Upper lobe of left lung (tissue), 6 donors: ENCODE results near the gene CNTNAP5. TPM values are rescaled to one million over a fixed set of nuclear protein-coding genes. Genes with fewer than 3 reads are reported as not detected.

Experiments
- ATAC-seq, 2 donors: fragments of 200-7000 bp; cut with Tn5 transposase; one replicate each; pipeline ENCODE4 v1.9.1; 2022; ENCODE audit warnings: mild to moderate bottlenecking in 2 of 2, moderate library complexity in 2 of 2; ENCODE audit not compliant: low FRiP score in 2 of 2
- DNase-seq, 2 donors: peaks; one replicate each; pipeline ENCODE4 v3.0.0-alpha.2; 2019 to 2020
- H3K27ac ChIP-seq, 4 donors: fragments of 200-600 bp; sonication (generic); one replicate each; pipeline ENCODE4 v1.5.1; 2016 to 2019
- H3K27me3 ChIP-seq, 4 donors: fragments of 200-600 bp; sonication (generic); one replicate each; pipeline ENCODE4 v1.5.1; 2017 to 2019
- H3K36me3 ChIP-seq, 4 donors: fragments of 200-600 bp; sonication (generic); one replicate each; pipeline ENCODE4 v1.5.1; 2016 to 2019
- H3K4me1 ChIP-seq, 4 donors: fragments of 200-600 bp; sonication (generic); one replicate each; pipeline ENCODE4 v1.5.1; 2018 to 2019
- H3K4me3 ChIP-seq, 4 donors: fragments of 200-600 bp; sonication (generic); one replicate each; pipeline ENCODE4 v1.5.1; 2017 to 2019; ENCODE audit warnings: mild to moderate bottlenecking in 2 of 4, moderate library complexity in 1 of 4
- H3K9me3 ChIP-seq, 4 donors: fragments of 200-600 bp; sonication (generic); one replicate each; pipeline ENCODE4 v1.5.1; 2018 to 2019
- CTCF ChIP-seq, 6 experiments: fragments of 450-650 bp in 4 of 6; fragments of 200-600 bp in 2 of 6; sonication (generic) in 2 of 6; IDR thresholded peaks; one replicate each; pipeline ENCODE4 v1.5.1; 2016 to 2019; ENCODE audit warnings: antibody characterized with exemption in 6 of 6
- EP300 ChIP-seq, 4 donors: sonication (generic); formaldehyde crosslinking; IDR thresholded peaks; one replicate each; pipeline ENCODE4 v1.5.1; 2017; ENCODE audit warnings: antibody characterized with exemption in 4 of 4, control low read depth in 2 of 4
- POLR2A ChIP-seq, 4 donors: fragments of 450-650 bp; IDR thresholded peaks; one replicate each; pipeline ENCODE4 v1.5.1; 2016 to 2017; ENCODE audit warnings: antibody characterized with exemption in 4 of 4, mild to moderate bottlenecking in 2 of 4
- POLR2AphosphoS5 ChIP-seq, 2 donors: sonication (generic); formaldehyde crosslinking; IDR thresholded peaks; one replicate each; pipeline ENCODE4 v1.5.1; 2017; ENCODE audit warnings: antibody characterized with exemption in 2 of 2
- WGBS, 2 donors: methylation state at CpG; one replicate each; pipeline ENCODE4 v1.1.5; 2017 to 2018; 5-methylcytosine and 5-hydroxymethylcytosine counted together
- total RNA-seq, 6 donors: library from RNA; depleted of rRNA in 4 of 6; stranded (reverse); fragments of >200 nt in 4 of 6; gene quantifications; one replicate each; pipeline versions ENCODE4 v1.1.0 to v1.2.1, GENCODE V29; 2016 to 2021
- donor health status: DM: no; HTN: no; CAD: no; lungs with moderate emphysema.
- donor health status: DM: no; HTN: yes; CAD: no; lungs with severe emphysema.

The CNTNAP5 gene
- total RNA-seq, 6 donors from 2014 or later, result not detected

- no peak for TF ChIP-seq POLR2AphosphoS5 (IDR thresholded peaks at IDR 0.05)
- no peak for TF ChIP-seq POLR2A (IDR thresholded peaks at IDR 0.05)
- no peak for TF ChIP-seq CTCF (IDR thresholded peaks at IDR 0.05)
- TF ChIP-seq EP300 (IDR thresholded peaks at IDR 0.05), result no peak
- peak in 1 of 2 donors; percentile 45 for ATAC-seq
- Histone ChIP-seq H3K9me3 (no peaks in the 10 kb centered on the region), H3K27ac (no peak overlapping the region), H3K36me3 (no peaks in the 10 kb centered on the region), H3K4me1 (no peaks in the 10 kb centered on the region), H3K27me3 (no peaks in the 10 kb centered on the region), H3K4me3 (no peak overlapping the region)
- DNase-seq, result no peak
- 25 to 34% methylated on average over 3 of the region's 3 CpGs for WGBS, 2 donors
Observed at GRCh38 chr2:124836416-124836815, 811.3 kb downstream of the CNTNAP5 start.

GRCh38 chr2:124837496-124837895, 812.4 kb downstream of the CNTNAP5 start:
- Histone ChIP-seq H3K4me3 (no peak overlapping the region), H3K27me3 (no peaks in the 10 kb centered on the region), H3K9me3 (no peaks in the 10 kb centered on the region), H3K4me1 (no peaks in the 10 kb centered on the region), H3K27ac (no peak overlapping the region), H3K36me3 (no peaks in the 10 kb centered on the region)
- DNase-seq (no peak), ATAC-seq (no peak)
- TF ChIP-seq CTCF (IDR thresholded peaks at IDR 0.05) (no peak), EP300 (IDR thresholded peaks at IDR 0.05) (no peak), POLR2AphosphoS5 (IDR thresholded peaks at IDR 0.05) (no peak), POLR2A (IDR thresholded peaks at IDR 0.05) (no peak)
- 50 to 67% methylated on average over 2 of the region's 2 CpGs for WGBS, 2 donors

- no peak for ATAC-seq
- 82 to 96% methylated on average over 3 of the region's 3 CpGs for WGBS, 2 donors
- Histone ChIP-seq H3K4me1 (no peaks in the 10 kb centered on the region), H3K4me3 (no peak overlapping the region), H3K36me3 (no peaks in the 10 kb centered on the region), H3K27ac (no peak overlapping the region), H3K27me3 (no peaks in the 10 kb centered on the region), H3K9me3 (no peaks in the 10 kb centered on the region)
- TF ChIP-seq POLR2AphosphoS5 (IDR thresholded peaks at IDR 0.05), result no peak
- no peak for TF ChIP-seq POLR2A (IDR thresholded peaks at IDR 0.05)
- no peak for TF ChIP-seq CTCF (IDR thresholded peaks at IDR 0.05)
- TF ChIP-seq EP300 (IDR thresholded peaks at IDR 0.05), result no peak
- DNase-seq, result no peak
Observed at GRCh38 chr2:124838406-124838805, 813.3 kb downstream of the CNTNAP5 start.

- no peak for TF ChIP-seq EP300 (IDR thresholded peaks at IDR 0.05)
- no peak for TF ChIP-seq POLR2A (IDR thresholded peaks at IDR 0.05)
- no peak for TF ChIP-seq POLR2AphosphoS5 (IDR thresholded peaks at IDR 0.05)
- no peak for TF ChIP-seq CTCF (IDR thresholded peaks at IDR 0.05)
- Histone ChIP-seq H3K27me3 (no peaks in the 10 kb centered on the region), H3K27ac (no peak overlapping the region), H3K4me1 (no peaks in the 10 kb centered on the region), H3K4me3 (no peak overlapping the region), H3K9me3 (no peaks in the 10 kb centered on the region), H3K36me3 (no peaks in the 10 kb centered on the region)
- WGBS, 2 donors, result 86 to 89% methylated on average over 3 of the region's 3 CpGs
- no peak for ATAC-seq
- DNase-seq, result no peak
Observed at GRCh38 chr2:124867247-124867646, 842.2 kb downstream of the CNTNAP5 start.

- WGBS, 2 donors, result 70 to 79% methylated on average over 1 of the region's 1 CpG
- Histone ChIP-seq H3K4me3 (no peak overlapping the region), H3K27me3 (no peaks in the 10 kb centered on the region), H3K36me3 (no peaks in the 10 kb centered on the region), H3K4me1 (no peaks in the 10 kb centered on the region), H3K27ac (no peak overlapping the region), H3K9me3 (no peaks in the 10 kb centered on the region)
- DNase-seq (no peak), ATAC-seq (no peak)
- no peak for TF ChIP-seq POLR2AphosphoS5 (IDR thresholded peaks at IDR 0.05)
- no peak for TF ChIP-seq POLR2A (IDR thresholded peaks at IDR 0.05)
- no peak for TF ChIP-seq EP300 (IDR thresholded peaks at IDR 0.05)
- no peak for TF ChIP-seq CTCF (IDR thresholded peaks at IDR 0.05)
Observed at GRCh38 chr2:124874219-124874618, 849.1 kb downstream of the CNTNAP5 start.
